K562 (cell line): ENCODE measurements around the gene CSNK1A1L. TPM values are rescaled to one million over a fixed set of nuclear protein-coding genes. Genes with fewer than 3 reads are reported as not detected.

ENCODE experiments used
- JUND ChIP-seq, 2 experiments: IDR thresholded peaks; 2 replicates in 1 of 2; 3 replicates in 1 of 2; pipeline ENCODE4 v1.6.1; 2011; ENCODE audit warnings: borderline replicate concordance in 2 of 2, low read depth in 2 of 2, low read length in 2 of 2, improper control_type of control experiment in 1 of 2, missing biosample characterization in 1 of 2, missing genetic modification characterization in 1 of 2, missing genetic modification reagents in 1 of 2
- THRA ChIP-seq: fragments of 450-650 bp; IDR thresholded peaks from 2 replicates; pipeline ENCODE4 v1.6.1; 2017; ENCODE audit warnings: mild to moderate bottlenecking, moderate library complexity
- THRAP3 ChIP-seq: fragments of 450-650 bp; IDR thresholded peaks from 2 replicates; pipeline ENCODE4 v1.6.1; 2016; ENCODE audit warnings: mild to moderate bottlenecking, inconsistent platforms, borderline replicate concordance
- ZNF407 ChIP-seq: fragments of 450-650 bp; IDR thresholded peaks from 2 replicates; pipeline ENCODE4 v1.6.1; 2016; ENCODE audit warnings: low read depth
- polyA plus RNA-seq, 8 experiments: library from polyadenylated mRNA; depleted of rRNA in 4 of 8; stranded (reverse) in 5 of 8; unstranded in 3 of 8; fragments of >200 nt; fragmentation: Nextera tagmentation in 2 of 8; fragmentation: Illumina TruSeq in 1 of 8; extraction: Ambion mirVana in 2 of 8; extraction: Trizol in 1 of 8; gene quantifications; 2 replicates each; pipeline versions ENCODE4 v1.2.1 to v1.2.3, GENCODE V29; 2011 to 2014; ENCODE audit warnings: inconsistent platforms in 1 of 8, missing spikeins in 1 of 8
- total RNA-seq, 7 experiments: library from RNA; depleted of rRNA in 6 of 7; stranded (reverse); fragments of >200 nt in 6 of 7; fragmentation: Illumina TruSeq in 2 of 7; extraction: Trizol in 2 of 7; gene quantifications; 2 replicates each; pipeline versions ENCODE4 v1.2.1 to v1.2.3, GENCODE V29; 2011 to 2021; ENCODE audit warnings: low replicate concordance in 1 of 7

Gene CSNK1A1L
- total and polyA plus RNA-seq, 9 of the 15 experiments (the other 6 are each of a cell fraction or from before 2014, with no cell fraction given), result not detected

- no peak for TF ChIP-seq ZNF407
- TF ChIP-seq THRAP3, result no peak
- TF ChIP-seq THRA, result no peak
- TF ChIP-seq JUND (IDR thresholded peaks at IDR 0.05; ENCODE audit: borderline replicate concordance, low read depth, low read length), result no peak
- no peak for TF ChIP-seq JUND (tag; IDR thresholded peaks at IDR 0.05; ENCODE audit: borderline replicate concordance, low read depth, low read length)
Measured at GRCh38 chr13:37109051-37109678, 3.7 kb upstream of the CSNK1A1L start (continued).
